Measurements from ENCODE around the gene PHLDA3.

GRCh38 chr1:201422436-201423030 lies 46.5 kb downstream of the PHLDA3 start:
- no peak for TF ChIP-seq CTCF (IDR thresholded peaks at IDR 0.05)
- no peak for TF ChIP-seq POLR2A (IDR thresholded peaks at IDR 0.05)
- no peak for TF ChIP-seq EP300 (IDR thresholded peaks at IDR 0.05)
- no peak for TF ChIP-seq POLR2AphosphoS5 (IDR thresholded peaks at IDR 0.05)

All from sigmoid colon (tissue), 4 donors.